Measurements from ENCODE around the gene KRTAP9-1. TPM values are rescaled to one million over a fixed set of nuclear protein-coding genes. Genes with fewer than 3 reads are reported as not detected.

The KRTAP9-1 gene
- total RNA-seq, 1 experiment from 2014 or later, result not detected

DNA sequence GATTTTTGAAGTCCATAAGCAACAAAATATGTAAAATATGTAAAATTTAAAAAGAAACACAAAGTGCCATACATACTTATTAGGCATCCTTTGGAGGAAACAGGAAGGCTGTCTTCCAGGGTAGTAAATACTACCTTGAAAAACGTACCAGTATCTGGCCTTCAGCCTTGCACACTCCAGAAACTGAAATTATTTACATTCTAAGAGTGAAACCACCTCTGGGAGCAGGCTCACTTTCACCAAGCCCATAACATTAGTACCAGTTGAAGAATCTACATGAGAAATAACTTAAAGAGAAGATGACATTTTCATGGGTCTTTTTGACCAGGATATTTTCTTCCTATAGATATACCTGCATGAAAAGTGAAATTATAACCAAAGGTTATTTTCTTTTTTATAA, 6.4 kb downstream of the KRTAP9-1 start:
- intact Hi-C loops (cut with micrococcal nuclease), result no loop called here
- H3K9me3 Mint-ChIP-seq (ENCODE audit: unreplicated experiment), result peaks cover 8% of the 10 kb centered on the region
- ChIA-PET POLR2A (no interaction called here), CTCF (no interaction called here)
- no peak overlapping the region for H3K4me3 Mint-ChIP-seq (ENCODE audit: unreplicated experiment)
- H3K4me1 Mint-ChIP-seq (ENCODE audit: insufficient read depth, unreplicated experiment), result no peaks in the 10 kb centered on the region
- H3K27me3 Mint-ChIP-seq (ENCODE audit: insufficient read depth, unreplicated experiment), result peaks cover 57% of the 10 kb centered on the region
- TF ChIP-seq, protein P1, sequence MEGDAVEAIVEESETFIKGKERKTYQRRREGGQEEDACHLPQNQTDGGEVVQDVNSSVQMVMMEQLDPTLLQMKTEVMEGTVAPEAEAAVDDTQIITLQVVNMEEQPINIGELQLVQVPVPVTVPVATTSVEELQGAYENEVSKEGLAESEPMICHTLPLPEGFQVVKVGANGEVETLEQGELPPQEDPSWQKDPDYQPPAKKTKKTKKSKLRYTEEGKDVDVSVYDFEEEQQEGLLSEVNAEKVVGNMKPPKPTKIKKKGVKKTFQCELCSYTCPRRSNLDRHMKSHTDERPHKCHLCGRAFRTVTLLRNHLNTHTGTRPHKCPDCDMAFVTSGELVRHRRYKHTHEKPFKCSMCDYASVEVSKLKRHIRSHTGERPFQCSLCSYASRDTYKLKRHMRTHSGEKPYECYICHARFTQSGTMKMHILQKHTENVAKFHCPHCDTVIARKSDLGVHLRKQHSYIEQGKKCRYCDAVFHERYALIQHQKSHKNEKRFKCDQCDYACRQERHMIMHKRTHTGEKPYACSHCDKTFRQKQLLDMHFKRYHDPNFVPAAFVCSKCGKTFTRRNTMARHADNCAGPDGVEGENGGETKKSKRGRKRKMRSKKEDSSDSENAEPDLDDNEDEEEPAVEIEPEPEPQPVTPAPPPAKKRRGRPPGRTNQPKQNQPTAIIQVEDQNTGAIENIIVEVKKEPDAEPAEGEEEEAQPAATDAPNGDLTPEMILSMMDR (IDR thresholded peaks at IDR 0.05; ENCODE audit: unreplicated experiment), result no peak
- H3K27ac Mint-ChIP-seq (ENCODE audit: low read depth, unreplicated experiment), result no peak overlapping the region
- DNase-seq (ENCODE audit: unreplicated experiment), result no peak
- BruUV-seq (replicated peaks), result no TSS peak
- no peaks in the 10 kb centered on the region for H3K36me3 Mint-ChIP-seq (ENCODE audit: insufficient read depth, unreplicated experiment)

DNA sequence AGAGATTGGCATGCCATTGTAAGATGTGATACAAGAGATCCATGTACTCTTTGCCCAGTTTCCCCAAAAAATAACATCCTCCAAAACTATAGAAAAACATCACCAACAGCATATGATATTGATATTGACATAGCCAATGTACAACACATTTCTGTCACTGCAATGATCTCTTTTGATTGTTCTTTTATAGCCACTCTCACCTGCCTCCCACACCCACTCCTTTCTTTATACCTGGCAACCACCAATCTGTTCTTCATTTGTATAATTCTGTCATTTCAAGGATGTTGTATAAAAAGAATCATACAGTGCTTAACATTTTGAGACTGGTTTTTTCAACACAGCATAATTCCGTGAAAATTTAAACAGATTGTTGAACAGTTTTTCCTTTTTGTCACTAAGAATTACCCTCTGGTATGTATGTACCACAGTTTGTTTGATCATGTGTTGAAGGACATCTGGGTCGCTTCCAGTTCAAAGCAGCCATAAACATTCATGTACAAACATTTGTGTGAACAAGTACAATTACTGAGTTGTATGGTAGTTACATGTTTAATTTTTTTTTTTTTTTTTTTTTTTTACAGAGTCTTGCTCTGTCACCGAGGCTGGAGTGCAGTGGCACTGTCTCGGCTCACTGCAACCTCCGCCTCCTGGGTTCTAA, 9.9 kb downstream of the KRTAP9-1 start:
- H3K4me1 Mint-ChIP-seq (ENCODE audit: insufficient read depth, unreplicated experiment), result no peaks in the 10 kb centered on the region
- no peaks in the 10 kb centered on the region for H3K36me3 Mint-ChIP-seq (ENCODE audit: insufficient read depth, unreplicated experiment)
- DNase-seq (ENCODE audit: unreplicated experiment), result no peak
- POLR2A ChIA-PET, result no interaction called here
- intact Hi-C loops (cut with micrococcal nuclease), result no loop called here
- peaks cover 8% of the 10 kb centered on the region for H3K9me3 Mint-ChIP-seq (ENCODE audit: unreplicated experiment)
- CTCF ChIA-PET, result no interaction called here
- H3K27ac Mint-ChIP-seq (ENCODE audit: low read depth, unreplicated experiment), result no peak overlapping the region
- TF ChIP-seq, protein P1 (IDR thresholded peaks at IDR 0.05; ENCODE audit: unreplicated experiment), result no peak
- H3K4me3 Mint-ChIP-seq (ENCODE audit: unreplicated experiment), result no peak overlapping the region
- BruUV-seq (replicated peaks), result no TSS peak
- H3K27me3 Mint-ChIP-seq (ENCODE audit: insufficient read depth, unreplicated experiment), result peaks cover 39% of the 10 kb centered on the region

DNA sequence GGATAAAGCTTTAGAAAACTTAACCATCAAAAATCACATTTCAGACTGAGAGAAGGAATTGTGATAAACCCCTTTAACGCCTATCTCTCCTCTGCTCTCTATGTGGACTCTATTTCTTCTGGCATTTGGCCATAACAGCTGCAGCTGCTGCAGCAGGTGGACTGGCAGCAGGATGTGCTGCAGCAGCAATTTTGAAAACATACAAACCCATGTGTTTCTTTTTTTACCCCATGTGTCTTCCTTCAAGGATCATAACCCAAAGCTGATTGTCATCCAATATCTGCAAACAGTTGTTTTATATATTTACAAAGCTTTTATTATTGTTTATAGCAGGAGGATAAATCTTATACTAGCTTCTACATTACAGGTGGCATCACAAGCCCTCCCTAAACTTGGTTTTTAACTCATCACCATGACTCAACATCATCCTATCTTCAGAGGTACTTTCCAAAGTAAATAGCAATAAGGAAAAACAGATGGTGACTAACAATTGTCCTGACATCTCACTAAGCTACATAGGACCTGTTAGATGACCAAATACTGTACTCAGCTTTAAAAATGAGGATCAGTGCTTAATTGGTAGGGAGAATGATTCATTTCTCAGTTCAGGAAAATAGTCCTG, 22.3 kb downstream of the KRTAP9-1 start:
- H3K36me3 Mint-ChIP-seq (ENCODE audit: insufficient read depth, unreplicated experiment), result no peaks in the 10 kb centered on the region
- CTCF ChIA-PET, result interaction anchor here (0.6 to 1.1 kb wide), 2 partner anchors 23 to 33 kb away, joined by 3 to 5 read pairs; no protein-coding TSS in a partner anchor
- H3K9me3 Mint-ChIP-seq (ENCODE audit: unreplicated experiment), result no peaks in the 10 kb centered on the region
- H3K27me3 Mint-ChIP-seq (ENCODE audit: insufficient read depth, unreplicated experiment), result peaks cover 56% of the 10 kb centered on the region
- H3K4me3 Mint-ChIP-seq (ENCODE audit: unreplicated experiment), result no peak overlapping the region
- H3K4me1 Mint-ChIP-seq (ENCODE audit: insufficient read depth, unreplicated experiment), result no peaks in the 10 kb centered on the region
- TF ChIP-seq, protein P1 (IDR thresholded peaks at IDR 0.05; ENCODE audit: unreplicated experiment), result no peak
- intact Hi-C loops (cut with micrococcal nuclease), result no loop called here
- BruUV-seq (replicated peaks), result no TSS peak
- POLR2A ChIA-PET, result interaction anchor here (0.6 to 1.0 kb wide), 3 partner anchors 24 to 125 kb away, joined by 3 to 4 read pairs (median 4); no protein-coding TSS in a partner anchor
- no peak overlapping the region for H3K27ac Mint-ChIP-seq (ENCODE audit: low read depth, unreplicated experiment)
- DNase-seq (ENCODE audit: unreplicated experiment), result peak; percentile 3

DNA sequence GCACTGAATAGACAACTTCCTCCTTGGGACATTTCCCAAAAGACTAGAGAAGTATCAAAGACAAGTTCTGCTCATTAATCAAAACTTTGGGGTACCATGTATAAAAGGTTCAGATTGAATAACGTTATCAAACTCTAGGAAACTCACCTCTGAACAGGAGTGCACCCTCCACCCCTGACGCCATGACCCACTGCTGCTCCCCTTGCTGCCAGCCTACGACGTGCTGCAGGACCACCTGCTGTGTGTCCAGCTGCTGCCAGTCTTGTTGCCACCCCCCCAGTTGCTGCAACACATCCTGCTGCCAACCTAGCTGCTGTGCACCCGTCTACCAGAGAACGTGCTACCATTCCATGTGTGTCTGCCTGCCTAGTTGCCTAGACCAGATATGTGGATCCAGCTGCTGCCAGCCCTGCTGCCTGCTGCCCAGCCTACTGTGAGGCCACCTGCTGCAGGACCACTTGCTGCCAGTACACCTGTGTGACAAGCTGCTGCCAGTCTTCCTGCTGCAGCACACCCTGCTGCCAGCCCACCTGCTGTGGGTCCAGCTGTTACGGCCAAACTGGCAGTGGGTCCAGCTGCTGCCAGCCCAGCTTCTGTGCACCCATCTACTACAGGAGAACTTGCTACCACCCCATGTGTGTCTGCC, 23.0 kb downstream of the KRTAP9-1 start:
- Mint-ChIP-seq H3K9me3 (ENCODE audit: unreplicated experiment) (no peaks in the 10 kb centered on the region), H3K4me1 (ENCODE audit: insufficient read depth, unreplicated experiment) (no peaks in the 10 kb centered on the region), H3K4me3 (ENCODE audit: unreplicated experiment) (no peak overlapping the region), H3K36me3 (ENCODE audit: insufficient read depth, unreplicated experiment) (no peaks in the 10 kb centered on the region), H3K27me3 (ENCODE audit: insufficient read depth, unreplicated experiment) (peaks cover 49% of the 10 kb centered on the region), H3K27ac (ENCODE audit: low read depth, unreplicated experiment) (no peak overlapping the region)
- no TSS peak for BruUV-seq (replicated peaks)
- intact Hi-C loops (cut with micrococcal nuclease), result no loop called here
- TF ChIP-seq, protein P1 (IDR thresholded peaks at IDR 0.05; ENCODE audit: unreplicated experiment), result no peak
- DNase-seq (ENCODE audit: unreplicated experiment), result no peak
- POLR2A ChIA-PET, result interaction anchor here (0.7 to 1.0 kb wide), 2 partner anchors 25 to 125 kb away, joined by 3 to 4 read pairs; no protein-coding TSS in a partner anchor
- CTCF ChIA-PET, result interaction anchor here (1.1 kb wide), 1 partner anchor 34 kb away, joined by 3 read pairs; no protein-coding TSS in a partner anchor

Data from MCF 10A (cell line).